Uterine smooth muscle cell (primary cell): ENCODE measurements around the gene SLC1A6. TPM values are rescaled to one million over a fixed set of nuclear protein-coding genes. Genes with fewer than 3 reads are reported as not detected.

ENCODE experiments used
- total RNA-seq: library from RNA; depleted of rRNA; stranded (reverse); fragments of >200 nt; gene quantifications from 2 replicates; pipeline ENCODE4 v1.2.3, GENCODE V29; 2014

SLC1A6 gene
- under 0.01 TPM in 1 of 2 replicates, not detected in the other for total RNA-seq

DNA sequence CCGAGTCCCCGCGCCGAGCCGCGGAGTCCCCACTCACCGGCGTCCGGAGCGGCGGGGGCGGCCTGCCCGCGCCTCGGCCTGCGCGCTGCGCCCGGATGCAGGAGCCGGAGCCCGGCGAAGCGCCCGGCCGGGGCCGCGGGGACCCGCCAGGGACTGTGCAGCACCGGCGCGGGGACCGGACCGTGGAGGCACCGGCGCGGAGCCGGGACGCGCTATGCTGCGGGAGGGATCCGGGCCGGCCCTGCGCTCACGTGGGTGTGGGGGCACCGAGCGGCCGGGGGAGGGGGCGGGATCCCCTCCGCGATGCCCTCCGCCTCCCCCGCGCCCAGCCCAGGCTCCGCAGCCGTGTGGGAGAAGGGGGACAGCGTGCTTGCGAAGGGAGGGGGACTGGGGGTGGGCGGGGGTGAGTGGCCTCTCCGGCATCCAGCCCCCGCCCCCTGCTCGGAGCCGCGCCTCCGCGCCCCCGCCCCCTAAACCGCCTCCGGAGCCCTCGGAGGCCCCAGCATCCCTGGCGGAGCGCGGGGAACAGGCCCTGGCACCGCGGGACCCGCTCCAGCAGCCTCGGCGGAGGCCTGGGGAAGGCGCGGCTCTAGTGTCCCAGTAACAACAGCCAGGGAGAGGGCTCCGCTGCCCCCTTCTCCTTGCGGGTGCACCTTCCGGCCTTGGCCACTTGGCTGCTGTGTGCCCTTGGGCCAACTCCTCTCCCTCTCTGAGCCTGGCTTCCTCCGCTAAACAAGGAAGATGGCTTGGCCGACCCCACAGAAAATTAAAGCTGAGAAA lies at the start of gene SLC1A6:
Gene SLC1A6 (minus strand): TSS at position 389 of the 780 bp plus-strand sequence. CDS start 6,954 bp downstream, outside the sequence.

DNA sequence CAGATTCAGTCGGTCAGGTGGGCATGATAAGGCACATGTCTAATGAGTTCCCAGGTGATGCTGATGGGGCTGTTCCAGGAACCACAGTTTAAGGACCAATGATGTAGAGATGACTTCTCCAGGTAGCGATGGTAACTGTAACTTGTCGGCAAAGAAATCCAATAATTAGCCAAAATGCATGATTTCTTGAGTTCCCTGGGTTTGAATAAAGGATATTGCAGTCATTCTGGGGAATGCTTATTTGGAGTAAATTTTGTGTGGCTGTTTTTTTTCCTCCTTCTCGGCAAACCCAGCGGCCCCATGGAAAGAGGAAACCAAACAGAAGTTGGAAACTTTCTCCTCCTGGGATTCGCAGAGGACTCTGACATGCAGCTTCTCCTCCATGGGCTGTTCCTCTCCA lies 38.5 kb downstream of the SLC1A6 start, which contains the start of gene OR7C2:
Gene OR7C2 (plus strand): TSS at position 301 of the 400 bp plus-strand sequence. CDS start 0 bp downstream, at position 301.

Other genes with a start within 250 kb of the SLC1A6 start
- 0.11 and 0.12 TPM in 2 replicates for gene ADGRE2, start 201.3 kb downstream of the SLC1A6 start, total RNA-seq
- not detected in 2 replicates for gene OR7A5, start 144.7 kb downstream of the SLC1A6 start, total RNA-seq
- gene OR7C1, start 144.7 kb downstream of the SLC1A6 start, total RNA-seq: not detected in 2 replicates
- gene OR7A10, start 130.9 kb downstream of the SLC1A6 start, total RNA-seq: not detected in 2 replicates
- not detected in 2 replicates for gene OR7A17, start 93.7 kb downstream of the SLC1A6 start, total RNA-seq
- not detected in 2 replicates for gene OR7C2, start 38.4 kb downstream of the SLC1A6 start, total RNA-seq
- gene CASP14, start 69.6 kb upstream of the SLC1A6 start, total RNA-seq: not detected in 2 replicates
- gene OR1I1, start 102.3 kb upstream of the SLC1A6 start, total RNA-seq: not detected in 2 replicates
- 25.1 and 31.9 TPM in 2 replicates for gene SYDE1, start 127.5 kb upstream of the SLC1A6 start, total RNA-seq
- gene NOTCH3, start 221.1 kb upstream of the SLC1A6 start, total RNA-seq: 11.0 and 21.4 TPM in 2 replicates